Colonic mucosa (tissue), 4 donors: ENCODE measurements around the gene LDHA. TPM values are rescaled to one million over a fixed set of nuclear protein-coding genes. Genes with fewer than 3 reads are reported as not detected.

Experiments used
- DNase-seq: peaks from one replicate; pipeline ENCODE4 v3.0.0-alpha.2; 2020
- H3K27ac ChIP-seq: fragments of 200-600 bp; one replicate; pipeline ENCODE4 v1.8.0; 2021
- H3K27me3 ChIP-seq: fragments of 200-600 bp; one replicate; pipeline ENCODE4 v1.8.0; 2021
- H3K36me3 ChIP-seq: fragments of 200-600 bp; one replicate; pipeline ENCODE4 v1.8.0; 2021
- H3K4me1 ChIP-seq: fragments of 200-600 bp; one replicate; pipeline ENCODE4 v1.8.0; 2021; ENCODE audit warnings: mild to moderate bottlenecking
- H3K4me3 ChIP-seq: fragments of 200-600 bp; one replicate; pipeline ENCODE4 v1.8.0; 2021
- H3K9ac ChIP-seq, 2 donors: one replicate each; pipeline ENCODE4 v1.7.0; 2013; ENCODE audit warnings: control low read depth in 2 of 2, low read depth in 2 of 2, low read length in 2 of 2
- H3K9me3 ChIP-seq: fragments of 200-600 bp; one replicate; pipeline ENCODE4 v1.8.0; 2021
- CTCF ChIP-seq: fragments of 200-600 bp; IDR thresholded peaks from one replicate; pipeline ENCODE4 v1.8.0; 2022; ENCODE audit warnings: antibody characterized with exemption, mild to moderate bottlenecking
- intact Hi-C: fragments of 100-400 bp; cut with DNase I; formaldehyde crosslinking; loops from one replicate; pipeline ENCODE4 v1.14.1; 2022
- total RNA-seq, 2 donors: library from RNA; stranded (reverse); fragmentation: NEBNext Ultra II Directional in 1 of 2; extraction: Animal tissue kit (Norgen Biotek cat#: 25700) in 1 of 2; gene quantifications; one replicate each; pipeline ENCODE4 v1.2.1, GENCODE V29; 2021
- donor health status: healthy.
- donor health status: DM: no; HTN: no; CAD: no.
- donor health status: DM: no; HTN: no; CAD: no.

The LDHA gene
- total RNA-seq, 2 donors from 2014 or later: 555 to 1,280 TPM

- peak overlapping the region; percentile 56 to 90 for H3K9ac ChIP-seq
- H3K4me1 ChIP-seq: peaks cover 14% of the 10 kb centered on the region
- peak; percentile 90 for DNase-seq
- peak overlapping the region; percentile 98 for H3K27ac ChIP-seq
- H3K9me3 ChIP-seq: no peaks in the 10 kb centered on the region
- intact Hi-C loops: no loop called here
- H3K4me3 ChIP-seq: no peak overlapping the region
- TF ChIP-seq CTCF: no peak
- H3K27me3 ChIP-seq: no peaks in the 10 kb centered on the region
- no peaks in the 10 kb centered on the region for H3K36me3 ChIP-seq
Measured at GRCh38 chr11:18383388-18384156, 10.8 kb upstream of the LDHA start.

GRCh38 chr11:18384157-18384641 is 10.2 kb upstream of the LDHA start:
- TF ChIP-seq CTCF: no peak
- no peaks in the 10 kb centered on the region for H3K9me3 ChIP-seq
- DNase-seq: peak; percentile 87
- peak overlapping the region; percentile 98 for H3K27ac ChIP-seq
- no peak overlapping the region for H3K4me3 ChIP-seq
- H3K4me1 ChIP-seq: peaks cover 14% of the 10 kb centered on the region
- intact Hi-C loops: no loop called here
- H3K36me3 ChIP-seq: no peaks in the 10 kb centered on the region
- peak overlapping the region; percentile 56 to 90 for H3K9ac ChIP-seq
- H3K27me3 ChIP-seq: no peaks in the 10 kb centered on the region

- intact Hi-C loops: no loop called here
- H3K4me3 ChIP-seq: no peak overlapping the region
- no peak for DNase-seq
- peaks cover 6% of the 10 kb centered on the region for H3K4me1 ChIP-seq
- no peak overlapping the region for H3K9ac ChIP-seq
- H3K9me3 ChIP-seq: no peaks in the 10 kb centered on the region
- H3K36me3 ChIP-seq: no peaks in the 10 kb centered on the region
- TF ChIP-seq CTCF: no peak
- no peaks in the 10 kb centered on the region for H3K27me3 ChIP-seq
- H3K27ac ChIP-seq: no peak overlapping the region
Measured at GRCh38 chr11:18390088-18390487, 4.3 kb upstream of the LDHA start.

- peaks cover 3% of the 10 kb centered on the region for H3K4me1 ChIP-seq
- no peak for TF ChIP-seq CTCF
- intact Hi-C loops: no loop called here
Measured at GRCh38 chr11:18392434-18393321, 1.7 kb upstream of the LDHA start.

GRCh38 chr11:18393581-18394274 is 635 bp upstream of the LDHA start:
- Histone ChIP-seq H3K36me3 (peaks cover 8% of the 10 kb centered on the region), H3K27ac (peak overlapping the region; percentile 97), H3K9ac (peak overlapping the region in 1 of 2 donors; percentile 100), H3K4me3 (no peak overlapping the region), H3K4me1 (peaks cover 3% of the 10 kb centered on the region), H3K27me3 (no peaks in the 10 kb centered on the region), H3K9me3 (no peaks in the 10 kb centered on the region)
- intact Hi-C loops: no loop called here
- no peak for TF ChIP-seq CTCF
- DNase-seq: peak; percentile 34

More at GRCh38 chr11:18392434-18393321, 1.7 kb upstream of the LDHA start:
- H3K36me3 ChIP-seq: peaks cover 5% of the 10 kb centered on the region
- H3K4me3 ChIP-seq: no peak overlapping the region
- no peak for DNase-seq
- no peaks in the 10 kb centered on the region for H3K9me3 ChIP-seq
- H3K9ac ChIP-seq: no peak overlapping the region
- H3K27me3 ChIP-seq: no peaks in the 10 kb centered on the region
- H3K27ac ChIP-seq: no peak overlapping the region
